GM12878 (cell line): Measurements from ENCODE around the gene SLC22A3.

Experiments used
- CREB1 ChIP-seq: IDR thresholded peaks from 2 replicates; pipeline ENCODE4 v1.6.1; 2012; ENCODE audit warnings: low read depth, mild to moderate bottlenecking, inconsistent platforms
- CTCF ChIP-seq, 3 experiments: IDR thresholded peaks in 2 of 3; conservative IDR thresholded peaks in 1 of 3; 2 replicates each; pipeline ENCODE4 v1.5.1; 2011; ENCODE audit warnings: low read depth in 3 of 3, low read length in 3 of 3, mild to moderate bottlenecking in 3 of 3, control low read depth in 2 of 3, moderate library complexity in 2 of 3, inconsistent platforms in 1 of 3, mixed read lengths in 1 of 3; ENCODE audit not compliant: control insufficient read depth in 2 of 3, insufficient read depth in 1 of 3; ENCODE audit errors: extremely low read depth in 1 of 3
- DPF2 ChIP-seq: fragments of 450-650 bp; IDR thresholded peaks from 2 replicates; pipeline ENCODE4 v1.6.1; 2017; ENCODE audit warnings: mild to moderate bottlenecking
- ESRRA ChIP-seq: IDR thresholded peaks from 2 replicates; pipeline ENCODE4 v1.6.1; 2012; ENCODE audit warnings: mild to moderate bottlenecking, low read length, improper control_type of control experiment
- FOS ChIP-seq: IDR thresholded peaks from 3 replicates; pipeline ENCODE4 v1.6.1; 2011; ENCODE audit warnings: borderline replicate concordance; ENCODE audit not compliant: insufficient read length; ENCODE audit errors: extremely low read depth
- HDAC6 ChIP-seq: fragments of 200-600 bp; sonication (generic); IDR thresholded peaks from one replicate; pipeline ENCODE4 v1.8.0; 2017; ENCODE audit warnings: antibody characterized with exemption; ENCODE audit not compliant: unreplicated experiment
- JUNB ChIP-seq: IDR thresholded peaks from 2 replicates; pipeline ENCODE4 v1.6.1; 2016; ENCODE audit warnings: antibody characterized with exemption, mild to moderate bottlenecking
- POLR2A ChIP-seq: IDR thresholded peaks from 2 replicates; pipeline ENCODE4 v1.6.1; 2011; ENCODE audit warnings: low read depth, mild to moderate bottlenecking, low read length
- RAD21 ChIP-seq: IDR thresholded peaks from 2 replicates; pipeline ENCODE4 v1.6.1; 2011; ENCODE audit warnings: mild to moderate bottlenecking, low read depth, low read length, moderate library complexity; ENCODE audit not compliant: insufficient read depth
- RFX5 ChIP-seq: IDR thresholded peaks from 2 replicates; pipeline ENCODE4 v1.6.1; 2011; ENCODE audit warnings: low read depth, low read length, improper control_type of control experiment
- SIN3A ChIP-seq: IDR thresholded peaks from 2 replicates; pipeline ENCODE4 v1.6.1; 2012; ENCODE audit warnings: low read depth, low read length, improper control_type of control experiment
- SP1 ChIP-seq: IDR thresholded peaks from one replicate; pipeline ENCODE4 v1.6.1; 2011; ENCODE audit warnings: low read depth, low read length
- ZSCAN29 ChIP-seq: fragments of 450-650 bp; IDR thresholded peaks from 2 replicates; pipeline ENCODE4 v1.6.1; 2017; ENCODE audit warnings: mild to moderate bottlenecking, moderate library complexity
- TF ChIP-seq, protein P1 (sequence below): fragments of 450-650 bp; IDR thresholded peaks from 2 replicates; pipeline ENCODE4 v1.6.1; 2017; ENCODE audit warnings: mild to moderate bottlenecking, low read depth, inconsistent platforms; ENCODE audit not compliant: poor library complexity, severe bottlenecking

DNA sequence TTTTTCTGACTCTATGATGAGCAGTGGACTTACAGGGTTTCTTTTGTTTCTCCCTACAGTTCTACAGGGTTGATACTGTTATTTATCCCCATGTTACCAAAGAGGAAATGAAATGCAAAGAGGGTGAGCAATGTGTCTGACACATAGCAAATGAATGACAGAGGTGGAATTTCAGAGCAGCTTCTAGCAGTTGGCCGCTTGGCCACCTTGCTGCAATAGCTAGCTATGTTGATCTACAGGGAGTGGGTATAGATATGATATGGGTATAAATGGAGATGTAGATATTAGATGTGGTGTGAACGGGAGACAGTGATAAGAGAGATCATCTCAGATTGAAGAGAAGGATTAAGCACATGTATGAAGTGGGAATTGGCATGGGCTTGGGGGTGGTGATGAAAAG is 10.9 kb upstream of the SLC22A3 start:
- TF ChIP-seq CTCF (IDR thresholded peaks at IDR 0.05 in 2 of 3, conservative IDR thresholded peaks at IDR 0.05 in 1 of 3; ENCODE audit: control insufficient read depth in 2 of 3, extremely low read depth in 1 of 3, insufficient read depth in 1 of 3, low read depth in 3 of 3, low read length in 3 of 3) = no peak
- TF ChIP-seq ESRRA = no peak
- no peak for TF ChIP-seq FOS
- no peak for TF ChIP-seq HDAC6
- TF ChIP-seq DPF2 = no peak
- TF ChIP-seq JUNB = no peak
- TF ChIP-seq, protein P1, sequence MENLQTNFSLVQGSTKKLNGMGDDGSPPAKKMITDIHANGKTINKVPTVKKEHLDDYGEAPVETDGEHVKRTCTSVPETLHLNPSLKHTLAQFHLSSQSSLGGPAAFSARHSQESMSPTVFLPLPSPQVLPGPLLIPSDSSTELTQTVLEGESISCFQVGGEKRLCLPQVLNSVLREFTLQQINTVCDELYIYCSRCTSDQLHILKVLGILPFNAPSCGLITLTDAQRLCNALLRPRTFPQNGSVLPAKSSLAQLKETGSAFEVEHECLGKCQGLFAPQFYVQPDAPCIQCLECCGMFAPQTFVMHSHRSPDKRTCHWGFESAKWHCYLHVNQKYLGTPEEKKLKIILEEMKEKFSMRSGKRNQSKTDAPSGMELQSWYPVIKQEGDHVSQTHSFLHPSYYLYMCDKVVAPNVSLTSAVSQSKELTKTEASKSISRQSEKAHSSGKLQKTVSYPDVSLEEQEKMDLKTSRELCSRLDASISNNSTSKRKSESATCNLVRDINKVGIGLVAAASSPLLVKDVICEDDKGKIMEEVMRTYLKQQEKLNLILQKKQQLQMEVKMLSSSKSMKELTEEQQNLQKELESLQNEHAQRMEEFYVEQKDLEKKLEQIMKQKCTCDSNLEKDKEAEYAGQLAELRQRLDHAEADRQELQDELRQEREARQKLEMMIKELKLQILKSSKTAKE = no peak
- TF ChIP-seq ZSCAN29 = no peak
- no peak for TF ChIP-seq POLR2A
- no peak for TF ChIP-seq CREB1
- TF ChIP-seq RFX5 = no peak
- no peak for TF ChIP-seq SIN3A
- no peak for TF ChIP-seq SP1
- TF ChIP-seq RAD21 = no peak
